Activated CD8-positive, alpha-beta T cell treated with anti-CD3 and anti-CD28 coated beads, Interleukin-2, amount 10 ng/mL, durations not matched to agents 7 days and 5 days (primary cell): ENCODE measurements around the gene PSMG2. TPM values are rescaled to one million over a fixed set of nuclear protein-coding genes. Genes with fewer than 3 reads are reported as not detected.

Experiments
- ATAC-seq: fragments of 150-1000 bp; cut with Tn5 transposase; one replicate; pipeline ENCODE4 v1.10.0; 2021; ENCODE audit warnings: moderate library complexity
- CTCF ChIA-PET: fragments of 350-600 bp; sonication (Branson Sonifier 250); formaldehyde crosslinking; loops from one replicate; lab custom pipeline; 2021; ENCODE audit warnings: antibody characterized with exemption; lab: Charles Lee
- POLR2A ChIA-PET: fragments of 350-600 bp; sonication (Branson Sonifier 250); formaldehyde crosslinking; loops from one replicate; lab custom pipeline; 2021; ENCODE audit warnings: antibody characterized with exemption; lab: Charles Lee
- DNase-seq: peaks from one replicate; pipeline ENCODE4 v3.0.0-alpha.2; 2020
- H3K27ac Mint-ChIP-seq: one replicate; pipeline ENCODE4 v1.8.0; 2021; ENCODE audit warnings: mild to moderate bottlenecking, mixed read lengths
- H3K27me3 Mint-ChIP-seq: one replicate; pipeline ENCODE4 v1.8.0; 2021; ENCODE audit warnings: low read depth, mixed read lengths
- H3K36me3 Mint-ChIP-seq: one replicate; pipeline ENCODE4 v1.8.0; 2021; ENCODE audit warnings: low read depth, mixed read lengths
- H3K4me1 Mint-ChIP-seq: one replicate; pipeline ENCODE4 v1.8.0; 2021; ENCODE audit warnings: low read depth, mixed read lengths
- H3K4me3 Mint-ChIP-seq: one replicate; pipeline ENCODE4 v1.8.0; 2021; ENCODE audit warnings: mild to moderate bottlenecking, mixed read lengths
- H3K9me3 Mint-ChIP-seq: one replicate; pipeline ENCODE4 v1.8.0; 2022; ENCODE audit warnings: mixed read lengths; ENCODE audit not compliant: insufficient read depth
- total RNA-seq, 2 experiments: library from RNA; stranded (reverse); gene quantifications; one replicate each; pipeline ENCODE4 v1.2.3, GENCODE V29; 2021

Gene PSMG2
- total RNA-seq, 2 experiments from 2014 or later: 104 to 108 TPM

- H3K9me3 Mint-ChIP-seq: no peaks in the 10 kb centered on the region
- no peaks in the 10 kb centered on the region for H3K4me1 Mint-ChIP-seq
- ChIA-PET CTCF (interaction anchor here (1.4 kb wide), 1 partner anchor 23 kb away, joined by 4 read pairs; no protein-coding TSS in a partner anchor), POLR2A (no interaction called here)
- ATAC-seq: no peak
- DNase-seq: no peak
- H3K36me3 Mint-ChIP-seq: no peaks in the 10 kb centered on the region
- no peak overlapping the region for H3K4me3 Mint-ChIP-seq
- no peaks in the 10 kb centered on the region for H3K27me3 Mint-ChIP-seq
- H3K27ac Mint-ChIP-seq: no peak overlapping the region
Measured at GRCh38 chr18:12767580-12768155, 64.8 kb downstream of the PSMG2 start.

DNA sequence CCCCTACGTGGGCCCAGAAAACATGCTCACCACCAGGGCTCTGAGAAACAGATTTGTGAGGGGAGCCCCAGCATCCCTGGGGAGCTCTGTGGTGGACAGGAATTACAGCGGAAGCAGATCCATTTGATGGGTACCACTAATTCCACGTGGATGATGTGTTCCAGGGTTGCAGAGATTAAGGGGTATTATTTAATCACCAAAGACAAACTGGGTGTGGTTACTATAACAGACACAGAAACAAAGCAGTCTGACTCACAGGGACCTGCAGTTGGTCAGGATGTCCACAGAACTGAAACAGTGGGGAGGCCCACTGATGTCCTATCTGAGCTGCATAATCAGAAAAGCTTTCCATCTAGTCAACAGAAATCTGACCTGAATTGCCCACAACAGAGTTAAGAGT is 65.8 kb downstream of the PSMG2 start:
- no peak for DNase-seq
- no peak overlapping the region for H3K27ac Mint-ChIP-seq
- H3K4me1 Mint-ChIP-seq: peaks cover 2% of the 10 kb centered on the region
- POLR2A ChIA-PET: no interaction called here
- no peak overlapping the region for H3K4me3 Mint-ChIP-seq
- no peaks in the 10 kb centered on the region for H3K27me3 Mint-ChIP-seq
- H3K36me3 Mint-ChIP-seq: no peaks in the 10 kb centered on the region
- CTCF ChIA-PET: interaction anchor here (1.4 to 1.7 kb wide), 4 partner anchors 24 to 391 kb away, joined by 4 read pairs; no protein-coding TSS in a partner anchor
- no peak for ATAC-seq
- no peaks in the 10 kb centered on the region for H3K9me3 Mint-ChIP-seq

- ATAC-seq: no peak
- no peak for DNase-seq
- no peak overlapping the region for H3K4me3 Mint-ChIP-seq
- H3K4me1 Mint-ChIP-seq: peaks cover 5% of the 10 kb centered on the region
- H3K27ac Mint-ChIP-seq: no peak overlapping the region
- no peaks in the 10 kb centered on the region for H3K27me3 Mint-ChIP-seq
- ChIA-PET CTCF (interaction anchor here (1.4 to 1.7 kb wide), 4 partner anchors 25 to 390 kb away, joined by 4 read pairs; no protein-coding TSS in a partner anchor), POLR2A (no interaction called here)
- no peaks in the 10 kb centered on the region for H3K9me3 Mint-ChIP-seq
- H3K36me3 Mint-ChIP-seq: no peaks in the 10 kb centered on the region
Measured at GRCh38 chr18:12769136-12769535, 66.3 kb downstream of the PSMG2 start.

DNA sequence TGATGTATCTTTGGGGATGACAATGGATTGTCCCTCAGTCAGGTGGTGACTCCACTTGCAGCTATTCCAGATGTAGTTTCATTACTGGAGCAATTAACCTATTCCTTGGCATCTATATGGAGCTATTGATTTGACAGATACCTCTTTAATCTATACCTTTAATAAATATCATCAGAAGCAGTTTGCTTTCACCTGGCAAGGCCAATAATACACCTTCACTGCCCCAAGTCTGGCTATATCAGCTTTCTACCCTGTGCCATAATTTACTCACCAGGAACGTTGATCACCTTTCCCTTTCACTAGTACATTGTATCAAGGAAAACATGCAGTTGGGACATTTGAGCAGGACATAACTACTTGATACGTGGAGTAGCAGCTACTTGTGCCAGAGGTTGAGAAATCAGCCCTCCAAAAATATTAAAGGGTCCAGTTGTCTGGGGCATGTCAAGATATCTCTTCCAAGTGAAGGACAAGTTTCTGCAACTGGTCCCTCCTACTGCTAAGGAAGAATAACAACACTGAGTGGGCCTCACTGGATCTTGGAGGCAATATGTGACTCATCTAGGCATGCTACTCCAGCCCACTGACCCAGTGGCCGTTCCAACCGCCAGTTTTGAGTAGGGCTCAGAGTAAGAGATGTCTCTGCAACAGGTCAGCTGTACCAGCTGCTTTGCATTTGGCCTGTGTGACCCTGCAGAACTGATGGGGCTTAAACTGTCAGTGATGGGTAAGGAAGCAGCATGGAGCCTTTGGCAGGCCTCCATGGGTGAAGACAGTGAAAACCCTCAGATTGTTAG is 67.0 kb downstream of the PSMG2 start:
- no peaks in the 10 kb centered on the region for H3K27me3 Mint-ChIP-seq
- POLR2A ChIA-PET: no interaction called here
- CTCF ChIA-PET: interaction anchor here (1.5 to 1.7 kb wide), 3 partner anchors 43 to 390 kb away, joined by 4 read pairs; no protein-coding TSS in a partner anchor
- H3K27ac Mint-ChIP-seq: no peak overlapping the region
- H3K36me3 Mint-ChIP-seq: peaks cover 3% of the 10 kb centered on the region
- ATAC-seq (no peak), DNase-seq (no peak)
- H3K4me1 Mint-ChIP-seq: peaks cover 9% of the 10 kb centered on the region
- H3K9me3 Mint-ChIP-seq: no peaks in the 10 kb centered on the region
- H3K4me3 Mint-ChIP-seq: no peak overlapping the region

GRCh38 chr18:12770469-12771219 is 67.8 kb downstream of the PSMG2 start:
- H3K27me3 Mint-ChIP-seq: no peaks in the 10 kb centered on the region
- no peak overlapping the region for H3K4me3 Mint-ChIP-seq
- DNase-seq: no peak
- H3K4me1 Mint-ChIP-seq: peaks cover 9% of the 10 kb centered on the region
- peaks cover 3% of the 10 kb centered on the region for H3K36me3 Mint-ChIP-seq
- ChIA-PET CTCF (no interaction called here), POLR2A (no interaction called here)
- no peaks in the 10 kb centered on the region for H3K9me3 Mint-ChIP-seq
- ATAC-seq: no peak
- no peak overlapping the region for H3K27ac Mint-ChIP-seq

- ATAC-seq (no peak), DNase-seq (no peak)
- Mint-ChIP-seq H3K9me3 (peaks cover 3% of the 10 kb centered on the region), H3K36me3 (peaks cover 7% of the 10 kb centered on the region), H3K27me3 (no peaks in the 10 kb centered on the region), H3K4me3 (no peak overlapping the region), H3K4me1 (peaks cover 13% of the 10 kb centered on the region), H3K27ac (no peak overlapping the region)
- CTCF ChIA-PET: no interaction called here
- POLR2A ChIA-PET: no interaction called here
Measured at GRCh38 chr18:12772111-12772510, 69.3 kb downstream of the PSMG2 start.

DNA sequence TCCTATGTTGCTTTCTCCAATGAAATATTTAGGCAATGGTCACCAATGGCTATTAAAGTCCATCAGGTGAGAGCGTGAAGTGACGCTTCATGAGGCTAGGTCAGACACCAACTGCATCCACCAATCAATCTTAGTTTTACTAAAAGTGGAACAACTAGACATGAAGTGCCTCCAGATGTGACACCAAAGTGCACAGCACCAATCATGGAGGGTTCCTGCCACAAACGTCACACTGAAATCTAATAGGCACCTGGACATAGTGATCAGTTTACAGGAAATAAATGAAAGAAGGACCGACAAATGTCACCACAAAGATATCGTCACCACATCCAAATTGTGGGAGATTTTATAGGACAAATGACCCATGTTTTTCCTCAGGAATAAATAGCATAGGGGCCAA is 70.5 kb downstream of the PSMG2 start:
- POLR2A ChIA-PET: no interaction called here
- Mint-ChIP-seq H3K9me3 (peaks cover 3% of the 10 kb centered on the region), H3K27ac (no peak overlapping the region), H3K4me3 (no peak overlapping the region), H3K4me1 (peaks cover 13% of the 10 kb centered on the region), H3K36me3 (peaks cover 7% of the 10 kb centered on the region), H3K27me3 (no peaks in the 10 kb centered on the region)
- no peak for ATAC-seq
- DNase-seq: no peak
- CTCF ChIA-PET: no interaction called here

DNA sequence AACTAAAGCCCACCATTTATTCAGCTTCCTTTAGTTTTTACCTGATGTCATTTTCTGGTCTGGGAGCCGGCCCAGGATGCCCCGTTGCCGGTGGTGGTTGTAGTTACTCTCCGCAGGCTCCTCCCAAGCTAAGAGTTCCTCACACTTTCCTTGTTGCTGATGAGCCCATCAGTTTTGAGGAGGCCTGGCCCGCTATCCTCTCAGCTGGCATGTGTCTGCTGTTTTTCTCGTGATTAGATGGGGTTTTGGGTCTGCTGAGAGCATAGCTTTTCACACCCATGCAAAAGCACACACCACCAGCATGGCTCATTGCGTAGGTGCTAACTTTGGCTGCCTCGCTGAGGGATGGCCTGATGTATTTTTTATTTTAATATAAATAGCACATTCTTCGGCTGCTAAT is 72.1 kb downstream of the PSMG2 start:
- Mint-ChIP-seq H3K27ac (peak overlapping the region; percentile 92), H3K9me3 (peaks cover 3% of the 10 kb centered on the region), H3K27me3 (no peaks in the 10 kb centered on the region), H3K4me1 (peaks cover 13% of the 10 kb centered on the region), H3K36me3 (peaks cover 7% of the 10 kb centered on the region), H3K4me3 (peak overlapping the region; percentile 85)
- ATAC-seq (peak; percentile 37), DNase-seq (no peak)
- CTCF ChIA-PET: interaction anchor here (1.0 to 2.4 kb wide), 2 partner anchors 31 to 65 kb away, joined by 3 to 10 read pairs; no protein-coding TSS in a partner anchor
- POLR2A ChIA-PET: interaction anchor here (0.8 to 2.7 kb wide), 14 partner anchors 8 to 146 kb away, joined by 3 to 21 read pairs (median 6); partner anchors contain the start of genes CEP76, PSMG2 and PTPN2

Other genes with a start within 250 kb of the PSMG2 start
- gene SPIRE1, start 44.9 kb upstream of the PSMG2 start, total RNA-seq: 1 to 10 TPM; 2.5 to 2.7 TPM
- 10 to 100 TPM; 12.9 to 17.2 TPM for gene CEP76, start 319 bp upstream of the PSMG2 start, total RNA-seq
- gene PTPN2, start 181.2 kb downstream of the PSMG2 start, total RNA-seq: 10 to 100 TPM; 52.9 to 53.6 TPM
- 10 to 100 TPM; 58.6 to 62.3 TPM for gene SEH1L, start 245.0 kb downstream of the PSMG2 start, total RNA-seq